Measurements from ENCODE around the gene FBXO28.

GRCh38 chr1:224084867-224085266 is 29.0 kb upstream of the FBXO28 start:
- no peak for TF ChIP-seq CTCF (IDR thresholded peaks at IDR 0.05; ENCODE audit: poor library complexity, severe bottlenecking)
- TF ChIP-seq TAF1 (IDR thresholded peaks at IDR 0.05; ENCODE audit: low read depth) = no peak
- TF ChIP-seq EZH2 (IDR thresholded peaks at IDR 0.05; ENCODE audit: borderline replicate concordance, insufficient read depth, low read length, poor library complexity, severe bottlenecking) = no peak
- no peak for TF ChIP-seq REST (IDR thresholded peaks at IDR 0.05; ENCODE audit: borderline replicate concordance)
- TF ChIP-seq POLR2AphosphoS5 (IDR thresholded peaks at IDR 0.05) = no peak
- TF ChIP-seq MXI1 (conservative IDR thresholded peaks at IDR 0.05; ENCODE audit: poor library complexity, severe bottlenecking) = no peak
